K562 (cell line): ENCODE measurements around the gene IP6K3. TPM values are rescaled to one million over a fixed set of nuclear protein-coding genes. Genes with fewer than 3 reads are reported as not detected.

Experiments used
- ATAC-seq: fragments of 200-7000 bp; cut with Tn5 transposase; 3 replicates; pipeline ENCODE4 v1.9.1; 2020; ENCODE audit warnings: moderate library complexity
- BruUV-seq: library from RNA; stranded (reverse); fragments of 400-500 nt; replicated peaks from 2 replicates; lab custom pipeline; 2021; lab: Mats Ljungman, UMichigan
- CTCF ChIA-PET: fragments of 300-600 bp; formaldehyde crosslinking; extraction: SDS; loops from one replicate; lab custom pipeline; 2021; ENCODE audit warnings: low intra/inter-chr PET ratio; lab: Yijun Ruan, JAX
- POLR2A ChIA-PET: fragments of 300-600, 350-650 bp; sonication (Branson Sonifier 250); formaldehyde crosslinking; extraction: SDS; loops from one replicate; lab custom pipeline; 2021; ENCODE audit warnings: antibody characterized with exemption, inconsistent platforms; lab: Yijun Ruan, JAX
- DNase-seq, 4 experiments: peaks; one replicate each; pipeline versions ENCODE4 v3.0.0 to v3.0.0-alpha.2; 2011 to 2018; ENCODE audit warnings: low spot score in 3 of 4, mixed read lengths in 3 of 4; ENCODE audit errors: extremely low read depth in 1 of 4
- FAIRE-seq: peaks from 2 replicates; lab custom pipeline; 2011; peaks lifted over from hg19 to GRCh38; lab: Jason Lieb, UNC
- H2AFZ ChIP-seq: 2 replicates; pipeline ENCODE4 v1.6.0; 2011; ENCODE audit warnings: low read depth, low read length, control low read depth, inconsistent platforms
- H3K27ac ChIP-seq: fragments of 200-600 bp; 3 replicates; pipeline ENCODE4 v1.8.0; 2011; ENCODE audit warnings: low read depth, mild to moderate bottlenecking, control low read depth, inconsistent platforms, low read length, moderate library complexity, mixed read lengths; ENCODE audit errors: extremely low read depth
- H3K27me3 ChIP-seq, 2 experiments: fragments of 300-600 bp in 1 of 2; 2 replicates in 1 of 2; 3 replicates in 1 of 2; pipeline versions ENCODE4 v1.6.0 to v1.8.0; 2011; ENCODE audit warnings: inconsistent platforms in 2 of 2, low read length in 2 of 2, mild to moderate bottlenecking in 1 of 2, mixed read lengths in 1 of 2, moderate library complexity in 1 of 2; ENCODE audit not compliant: control insufficient read depth in 2 of 2, insufficient read depth in 2 of 2
- H3K36me3 ChIP-seq: fragments of 300-600 bp; 3 replicates; pipeline ENCODE4 v1.8.0; 2011; ENCODE audit warnings: mild to moderate bottlenecking, low read length, inconsistent platforms; ENCODE audit not compliant: control insufficient read depth, insufficient read depth
- H3K4me1 ChIP-seq, 2 experiments: fragments of 200-600 bp in 1 of 2; replicated peaks in 1 of 2; 2 replicates in 1 of 2; 3 replicates in 1 of 2; pipeline versions ENCODE4 v1.5.1 to v1.8.0; 2011; ENCODE audit warnings: inconsistent platforms in 2 of 2, low read length in 2 of 2, mild to moderate bottlenecking in 1 of 2, mixed read lengths in 1 of 2, moderate library complexity in 1 of 2; ENCODE audit not compliant: control insufficient read depth in 2 of 2, insufficient read depth in 2 of 2
- H3K4me2 ChIP-seq: 2 replicates; pipeline ENCODE4 v1.6.1; 2011; ENCODE audit warnings: low read length, control low read depth, inconsistent platforms, mixed read lengths; ENCODE audit not compliant: insufficient read depth
- H3K4me3 ChIP-seq: fragments of 200-600 bp; sonication (generic), shearing (Covaris generic); 2 replicates; pipeline ENCODE4 v1.5.1; 2016; ENCODE audit warnings: control low read depth, inconsistent platforms
- H3K79me2 ChIP-seq: fragments of 200-600 bp; 3 replicates; pipeline ENCODE4 v1.8.0; 2011; ENCODE audit warnings: low read length, inconsistent platforms; ENCODE audit not compliant: control insufficient read depth, insufficient read depth
- H3K9ac ChIP-seq, 2 experiments: 2 replicates each; pipeline versions ENCODE4 v1.6.0 to v1.6.1; 2011; ENCODE audit warnings: low read depth in 2 of 2, low read length in 2 of 2, control low read depth in 1 of 2, inconsistent platforms in 1 of 2, mild to moderate bottlenecking in 1 of 2, mixed read lengths in 1 of 2; ENCODE audit not compliant: insufficient read depth in 1 of 2
- H3K9me1 ChIP-seq: one replicate; pipeline ENCODE4 v1.6.0; 2011; ENCODE audit warnings: inconsistent platforms, mild to moderate bottlenecking, low read length, moderate library complexity; ENCODE audit not compliant: control insufficient read depth, insufficient read depth
- H3K9me3 ChIP-seq: replicated peaks from 2 replicates; pipeline ENCODE4 v1.5.1; 2011; ENCODE audit warnings: low read depth, low read length, inconsistent platforms; ENCODE audit not compliant: control insufficient read depth, insufficient read depth
- H4K20me1 ChIP-seq: replicated peaks from 2 replicates; pipeline ENCODE4 v1.6.1; 2011; ENCODE audit warnings: low read length, inconsistent platforms, mixed read lengths; ENCODE audit not compliant: control insufficient read depth, insufficient read depth
- KLF10 ChIP-seq: fragments of 250-450 bp; sonication (Bioruptor Pico); IDR thresholded peaks from 2 replicates; pipeline ENCODE4 v1.6.1; 2021; ENCODE audit warnings: matching md5 sums
- POLR2AphosphoS5 ChIP-seq: IDR thresholded peaks from 2 replicates; pipeline ENCODE4 v1.6.1; 2011; ENCODE audit warnings: mild to moderate bottlenecking, low read depth, low read length, moderate library complexity; ENCODE audit not compliant: control insufficient read depth, insufficient read depth
- PYGO2 ChIP-seq: fragments of 450-650 bp; IDR thresholded peaks from 2 replicates; pipeline ENCODE4 v1.6.1; 2016; ENCODE audit warnings: mild to moderate bottlenecking, missing genetic modification characterization, moderate library complexity, missing compliant biosample characterization
- TBL1XR1 ChIP-seq, 2 experiments: IDR thresholded peaks; 2 replicates each; pipeline ENCODE4 v1.6.1; 2012; ENCODE audit warnings: improper control_type of control experiment in 2 of 2, low read length in 2 of 2, mild to moderate bottlenecking in 1 of 2
- ZBED1 ChIP-seq: IDR thresholded peaks from 2 replicates; pipeline ENCODE4 v1.6.1; 2014
- ZFP36 ChIP-seq: fragments of 150-350 bp; IDR thresholded peaks from 2 replicates; pipeline ENCODE4 v1.6.1; 2018; ENCODE audit warnings: low read length, low read depth; ENCODE audit not compliant: partially characterized antibody
- ZNF282 ChIP-seq: sonication (generic); formaldehyde crosslinking; IDR thresholded peaks from 2 replicates; pipeline ENCODE4 v1.8.1; 2023; ENCODE audit warnings: missing genetic modification reagents
- ZNF668 ChIP-seq: fragments of 250-450 bp; sonication (Bioruptor Pico); IDR thresholded peaks from 2 replicates; pipeline ENCODE4 v1.8.0; 2022; ENCODE audit warnings: mild to moderate bottlenecking, inconsistent platforms
- ZNF766 ChIP-seq: fragments of 200-800 bp; sonication (Bioruptor generic); conservative IDR thresholded peaks from 2 replicates; pipeline ENCODE4 v1.6.1; 2016; ENCODE audit warnings: missing genetic modification characterization, missing compliant biosample characterization
- WGBS: fragments of 100-300 bp; shearing (Covaris generic); methylation state at CpG from one replicate; pipeline ENCODE4 v1.1.6; 2016; ENCODE audit warnings: low coverage, mixed read lengths; ENCODE audit not compliant: insufficient coverage; ENCODE audit errors: missing lambda C conversion rate; 5-methylcytosine and 5-hydroxymethylcytosine counted together
- in situ Hi-C: fragments of 300-500 bp; cut with MboI; formaldehyde crosslinking; loops from 4 replicates; pipeline ENCODE4 v1.15.0; 2018; ENCODE audit warnings: inconsistent platforms, mixed read lengths
- intact Hi-C: fragments of 100-400 bp; cut with micrococcal nuclease; formaldehyde crosslinking; loops from 2 replicates; pipeline ENCODE4 v1.14.2; 2022
- polyA plus RNA-seq, 8 experiments: library from polyadenylated mRNA; depleted of rRNA in 4 of 8; stranded (reverse) in 5 of 8; unstranded in 3 of 8; fragments of >200 nt; fragmentation: Nextera tagmentation in 2 of 8; fragmentation: Illumina TruSeq in 1 of 8; extraction: Ambion mirVana in 2 of 8; extraction: Trizol in 1 of 8; gene quantifications; 2 replicates each; pipeline versions ENCODE4 v1.2.1 to v1.2.3, GENCODE V29; 2011 to 2014; ENCODE audit warnings: inconsistent platforms in 1 of 8, missing spikeins in 1 of 8
- total RNA-seq, 7 experiments: library from RNA; depleted of rRNA in 6 of 7; stranded (reverse); fragments of >200 nt in 6 of 7; fragmentation: Illumina TruSeq in 2 of 7; extraction: Trizol in 2 of 7; gene quantifications; 2 replicates each; pipeline versions ENCODE4 v1.2.1 to v1.2.3, GENCODE V29; 2011 to 2021; ENCODE audit warnings: low replicate concordance in 1 of 7

Gene IP6K3
- total and polyA plus RNA-seq, 9 of the 15 experiments (the other 6 are each of a cell fraction or from before 2014, with no cell fraction given), result not detected

- no peak for TF ChIP-seq TBL1XR1 (IDR thresholded peaks at IDR 0.05; ENCODE audit: low read length in 2 of 2)
- no peak for TF ChIP-seq ZNF668 (CRISPR knock-in tag)
- no peak for TF ChIP-seq ZBED1
- TF ChIP-seq PYGO2 (tag), result no peak
- no peak for TF ChIP-seq ZNF282
- TF ChIP-seq ZNF766 (CRISPR knock-in tag), result no peak
- TF ChIP-seq POLR2AphosphoS5, result no peak
These were observed 11.2 kb upstream of the IP6K3 start (continued) for GRCh38 chr6:33757906-33758305.

- CTCF ChIA-PET, result no interaction called here
- POLR2A ChIA-PET, result no interaction called here
- in situ Hi-C loops (no loop called here), intact Hi-C loops (no loop called here)
- Histone ChIP-seq H3K4me3 (no peak overlapping the region), H3K79me2 (no peaks in the 10 kb centered on the region), H3K9me3 (no peaks in the 10 kb centered on the region), H3K9me1 (no peaks in the 10 kb centered on the region), H3K4me1 (peaks cover 0 to 14% of the 10 kb centered on the region in 2 experiments; a peak in 2 of 5 replicates), H3K27me3 (peaks cover 37 to 57% of the 10 kb centered on the region in 2 experiments), H3K27ac (no peak overlapping the region), H3K36me3 (no peaks in the 10 kb centered on the region), H2AFZ (no peak overlapping the region), H3K4me2 (no peak overlapping the region), H4K20me1 (0 out of 2 replicates have a peak, but pooled peaks cover 3% of the 10 kb centered on the region), H3K9ac (no peak overlapping the region)
- TF ChIP-seq ZFP36 (peak; percentile 85), KLF10 (CRISPR knock-in tag) (no peak)
- FAIRE-seq (no peak), DNase-seq (no peak), ATAC-seq (no peak)
- no TSS peak for BruUV-seq
- WGBS, result 0% methylated on average over 3 of the region's 3 CpGs
These were observed 10.4 kb upstream of the IP6K3 start for GRCh38 chr6:33757113-33757512.
